CD14-positive monocyte (primary cell): ENCODE measurements around the gene FGD4. TPM values are rescaled to one million over a fixed set of nuclear protein-coding genes. Genes with fewer than 3 reads are reported as not detected.

Experiments used
- DNase-seq, 3 donors: peaks; one replicate each; pipeline ENCODE4 v3.0.0-alpha.2; 2011 to 2022
- H2AFZ ChIP-seq: 2 replicates; pipeline ENCODE4 v1.6.0; 2012; ENCODE audit warnings: mild to moderate bottlenecking, low read depth, low read length, inconsistent platforms; ENCODE audit not compliant: insufficient read depth, poor library complexity, severe bottlenecking
- H3K27ac ChIP-seq, 2 donors: 1 replicate in 1 of 2; 2 replicates in 1 of 2; pipeline ENCODE4 v1.5.1; 2012 to 2013; ENCODE audit warnings: low read length in 2 of 2, control low read depth in 1 of 2, inconsistent platforms in 1 of 2, low read depth in 1 of 2, mild to moderate bottlenecking in 1 of 2
- H3K27me3 ChIP-seq, 2 donors: one replicate each; pipeline versions ENCODE4 v1.6.0 to v1.6.1; 2011 to 2013; ENCODE audit warnings: low read length in 2 of 2; ENCODE audit not compliant: control insufficient read depth in 2 of 2, insufficient read depth in 2 of 2
- H3K36me3 ChIP-seq, 2 donors: replicated peaks in 1 of 2; 1 replicate in 1 of 2; 2 replicates in 1 of 2; pipeline versions ENCODE4 v1.5.1 to v1.6.1; 2012 to 2013; ENCODE audit warnings: low read length in 2 of 2, control low read depth in 1 of 2, inconsistent platforms in 1 of 2, mild to moderate bottlenecking in 1 of 2; ENCODE audit not compliant: insufficient read depth in 2 of 2, control insufficient read depth in 1 of 2
- H3K4me1 ChIP-seq, 2 donors: 1 replicate in 1 of 2; 2 replicates in 1 of 2; pipeline versions ENCODE4 v1.5.1 to v1.6.1; 2012 to 2013; ENCODE audit warnings: low read length in 2 of 2, control low read depth in 1 of 2, inconsistent platforms in 1 of 2, mild to moderate bottlenecking in 1 of 2, moderate library complexity in 1 of 2; ENCODE audit not compliant: insufficient read depth in 2 of 2, control insufficient read depth in 1 of 2
- H3K4me2 ChIP-seq: replicated peaks from 2 replicates; pipeline ENCODE3; 2012; ENCODE audit warnings: low read length, moderate library complexity, mild to moderate bottlenecking; ENCODE audit not compliant: poor library complexity, severe bottlenecking; ENCODE audit errors: extremely low read depth
- H3K4me3 ChIP-seq, 3 experiments: fragments of 200-600 bp in 1 of 3; sonication (generic) in 1 of 3; replicated peaks in 1 of 3; 1 replicate in 2 of 3; 2 replicates in 1 of 3; pipeline ENCODE4 v1.5.1; 2011 to 2013; ENCODE audit warnings: low read length in 3 of 3, mild to moderate bottlenecking in 3 of 3, control low read depth in 2 of 3, low read depth in 2 of 3, inconsistent platforms in 1 of 3, moderate library complexity in 1 of 3
- H3K79me2 ChIP-seq: 2 replicates; pipeline ENCODE4 v1.6.0; 2012; ENCODE audit warnings: mild to moderate bottlenecking, control low read depth, inconsistent platforms, low read length, moderate library complexity; ENCODE audit not compliant: insufficient read depth
- H3K9ac ChIP-seq: 2 replicates; pipeline ENCODE4 v1.6.0; 2017; ENCODE audit warnings: low read length, mild to moderate bottlenecking; ENCODE audit not compliant: insufficient read depth, poor library complexity, severe bottlenecking
- H3K9me3 ChIP-seq, 2 donors: replicated peaks in 1 of 2; 1 replicate in 1 of 2; 2 replicates in 1 of 2; pipeline versions ENCODE4 v1.5.1 to v1.6.1; 2012 to 2013; ENCODE audit warnings: low read length in 2 of 2, control low read depth in 1 of 2; ENCODE audit not compliant: control insufficient read depth in 1 of 2, insufficient read depth in 1 of 2
- H4K20me1 ChIP-seq: 2 replicates; pipeline ENCODE4 v1.6.0; 2012; ENCODE audit warnings: mild to moderate bottlenecking, low read length, control low read depth, moderate library complexity; ENCODE audit not compliant: insufficient read depth
- H3K27ac Mint-ChIP-seq, 7 donors: one replicate each; pipeline ENCODE4 v1.8.0; 2020; ENCODE audit warnings: mild to moderate bottlenecking in 7 of 7, mixed read lengths in 7 of 7, moderate library complexity in 6 of 7, inconsistent platforms in 2 of 7
- H3K27me3 Mint-ChIP-seq, 3 donors: one replicate each; pipeline ENCODE4 v1.8.0; 2021 to 2022; ENCODE audit warnings: low read depth in 3 of 3, mild to moderate bottlenecking in 3 of 3, mixed read lengths in 3 of 3, moderate library complexity in 3 of 3, inconsistent platforms in 1 of 3
- H3K36me3 Mint-ChIP-seq, 2 donors: one replicate each; pipeline ENCODE4 v1.8.0; 2020; ENCODE audit warnings: mixed read lengths in 2 of 2, inconsistent platforms in 1 of 2, mild to moderate bottlenecking in 1 of 2
- H3K4me1 Mint-ChIP-seq: one replicate; pipeline ENCODE4 v1.8.0; 2020; ENCODE audit warnings: mild to moderate bottlenecking, mixed read lengths
- H3K4me3 Mint-ChIP-seq, 2 donors: one replicate each; pipeline ENCODE4 v1.8.0; 2020; ENCODE audit warnings: mild to moderate bottlenecking in 2 of 2, mixed read lengths in 2 of 2, moderate library complexity in 1 of 2
- H3K9me3 Mint-ChIP-seq, 7 donors: one replicate each; pipeline ENCODE4 v1.8.0; 2020 to 2022; ENCODE audit warnings: mixed read lengths in 7 of 7, mild to moderate bottlenecking in 6 of 7, moderate library complexity in 6 of 7, inconsistent platforms in 2 of 7
- WGBS: methylation state at CpG from one replicate; pipeline ENCODE4 v1.1.5; 2013; ENCODE audit warnings: missing lambda C conversion rate; ENCODE audit not compliant: insufficient coverage; 5-methylcytosine and 5-hydroxymethylcytosine counted together
- intact Hi-C, 2 donors: fragments of 100-400 bp; cut with micrococcal nuclease; formaldehyde crosslinking; loops; one replicate each; pipeline versions ENCODE4 v1.15.0 to v1.15.1; 2023
- polyA plus RNA-seq, 3 donors: library from polyadenylated mRNA; depleted of rRNA in 1 of 3; unstranded in 2 of 3; stranded (reverse) in 1 of 3; fragments of 300-500 nt in 2 of 3; fragments of >200 nt in 1 of 3; fragmentation: Illumina TruSeq in 2 of 3; gene quantifications; 1 replicate in 2 of 3; 2 replicates in 1 of 3; pipeline ENCODE4 v1.2.3, GENCODE V29; 2012 to 2021
- TF ChIP-seq, protein P1 (sequence below): fragments of 200-600 bp; IDR thresholded peaks from one replicate; pipeline ENCODE4 v1.8.0; 2022; ENCODE audit warnings: antibody characterized with exemption, mild to moderate bottlenecking

FGD4 gene
- polyA plus RNA-seq, 3 donors: 5.3 to 34.4 (median 6.0) TPM

- WGBS: 92% methylated on average over 2 of the region's 5 CpGs
- no peaks in the 10 kb centered on the region for H3K27me3 ChIP-seq
- no peak overlapping the region for H3K9ac ChIP-seq
- no peak overlapping the region for H3K4me3 Mint-ChIP-seq
- H3K27ac ChIP-seq: no peak overlapping the region
- no peaks in the 10 kb centered on the region for H3K36me3 ChIP-seq
- peaks cover 8% of the 10 kb centered on the region for H3K79me2 ChIP-seq
- no peak overlapping the region for H2AFZ ChIP-seq
- peaks cover 24% of the 10 kb centered on the region for H3K4me1 Mint-ChIP-seq
- intact Hi-C loops: loop anchor here (10.0 kb wide), 1 partner anchor 223 kb away; the partner anchor contains the start of gene DNM1L (in 2 of the 2)
- peaks cover 0 to 5% (median 0%) of the 10 kb centered on the region in 3 donors for H3K27me3 Mint-ChIP-seq
- no peaks in the 10 kb centered on the region for H3K9me3 Mint-ChIP-seq
- H3K4me3 ChIP-seq: no peak overlapping the region
- H3K36me3 Mint-ChIP-seq: no peaks in the 10 kb centered on the region
- no peaks in the 10 kb centered on the region for H4K20me1 ChIP-seq
- H3K4me1 ChIP-seq: peaks cover 9 to 20% of the 10 kb centered on the region in 2 donors
- no peak overlapping the region for H3K4me2 ChIP-seq
- H3K9me3 ChIP-seq: no peaks in the 10 kb centered on the region
- DNase-seq: no peak
- TF ChIP-seq, protein P1, sequence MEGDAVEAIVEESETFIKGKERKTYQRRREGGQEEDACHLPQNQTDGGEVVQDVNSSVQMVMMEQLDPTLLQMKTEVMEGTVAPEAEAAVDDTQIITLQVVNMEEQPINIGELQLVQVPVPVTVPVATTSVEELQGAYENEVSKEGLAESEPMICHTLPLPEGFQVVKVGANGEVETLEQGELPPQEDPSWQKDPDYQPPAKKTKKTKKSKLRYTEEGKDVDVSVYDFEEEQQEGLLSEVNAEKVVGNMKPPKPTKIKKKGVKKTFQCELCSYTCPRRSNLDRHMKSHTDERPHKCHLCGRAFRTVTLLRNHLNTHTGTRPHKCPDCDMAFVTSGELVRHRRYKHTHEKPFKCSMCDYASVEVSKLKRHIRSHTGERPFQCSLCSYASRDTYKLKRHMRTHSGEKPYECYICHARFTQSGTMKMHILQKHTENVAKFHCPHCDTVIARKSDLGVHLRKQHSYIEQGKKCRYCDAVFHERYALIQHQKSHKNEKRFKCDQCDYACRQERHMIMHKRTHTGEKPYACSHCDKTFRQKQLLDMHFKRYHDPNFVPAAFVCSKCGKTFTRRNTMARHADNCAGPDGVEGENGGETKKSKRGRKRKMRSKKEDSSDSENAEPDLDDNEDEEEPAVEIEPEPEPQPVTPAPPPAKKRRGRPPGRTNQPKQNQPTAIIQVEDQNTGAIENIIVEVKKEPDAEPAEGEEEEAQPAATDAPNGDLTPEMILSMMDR: no peak
- no peak overlapping the region for H3K27ac Mint-ChIP-seq
Measured at GRCh38 chr12:32451816-32452215, 52.5 kb downstream of the FGD4 start.

GRCh38 chr12:32454075-32454474 lies 54.7 kb downstream of the FGD4 start:
- H3K4me2 ChIP-seq: no peak overlapping the region
- no peaks in the 10 kb centered on the region for H3K9me3 ChIP-seq
- no peaks in the 10 kb centered on the region for H3K27me3 ChIP-seq
- TF ChIP-seq, protein P1: no peak
- H3K79me2 ChIP-seq: peaks cover 8% of the 10 kb centered on the region
- H4K20me1 ChIP-seq: no peaks in the 10 kb centered on the region
- DNase-seq: no peak
- Mint-ChIP-seq H3K36me3 (no peaks in the 10 kb centered on the region), H3K27ac (no peak overlapping the region), H3K9me3 (no peaks in the 10 kb centered on the region), H3K4me1 (peaks cover 23% of the 10 kb centered on the region), H3K4me3 (no peak overlapping the region), H3K27me3 (peaks cover 0 to 5% (median 0%) of the 10 kb centered on the region in 3 donors)
- peaks cover 10 to 28% of the 10 kb centered on the region in 2 donors for H3K4me1 ChIP-seq
- WGBS: no CpG with 5 or more reads among the region's 3 CpGs
- intact Hi-C loops: loop anchor here (10.0 kb wide), 1 partner anchor 221 kb away; the partner anchor contains the start of gene DNM1L (in 2 of the 2)
- H3K27ac ChIP-seq: no peak overlapping the region
- H3K9ac ChIP-seq: no peak overlapping the region
- H3K4me3 ChIP-seq: no peak overlapping the region
- H3K36me3 ChIP-seq: no peaks in the 10 kb centered on the region
- H2AFZ ChIP-seq: no peak overlapping the region
